NB4 (cell line): ENCODE measurements around the gene ARL2.
"Not testable (repeated sequence)": the region's sequence is repeated elsewhere in the genome, so short reads cannot be mapped to it uniquely, and the experiment has no call there.

Experiments
- DNase-seq: peaks from one replicate; pipeline ENCODE4 v3.0.0; 2010; ENCODE audit warnings: low read depth
- H3K4me3 ChIP-seq: one replicate; pipeline ENCODE4 v1.5.1; 2011; ENCODE audit warnings: mild to moderate bottlenecking, low read depth, low read length, moderate library complexity
- MYC ChIP-seq: IDR thresholded peaks from 2 replicates; pipeline ENCODE4 v1.6.1; 2011; ENCODE audit warnings: low read depth, low read length
- POLR2A ChIP-seq: IDR thresholded peaks from 2 replicates; pipeline ENCODE4 v1.6.1; 2011; ENCODE audit warnings: mild to moderate bottlenecking; ENCODE audit not compliant: insufficient read length; ENCODE audit errors: extremely low read depth
- TF ChIP-seq, protein P1 (sequence below): IDR thresholded peaks from one replicate; pipeline ENCODE4 v1.5.1; 2012; ENCODE audit warnings: low read depth, low read length
- TF ChIP-seq, protein P2 (sequence below): IDR thresholded peaks from 2 replicates; pipeline ENCODE4 v1.6.1; 2011; ENCODE audit warnings: low read depth, low read length

The ARL2 gene

DNA sequence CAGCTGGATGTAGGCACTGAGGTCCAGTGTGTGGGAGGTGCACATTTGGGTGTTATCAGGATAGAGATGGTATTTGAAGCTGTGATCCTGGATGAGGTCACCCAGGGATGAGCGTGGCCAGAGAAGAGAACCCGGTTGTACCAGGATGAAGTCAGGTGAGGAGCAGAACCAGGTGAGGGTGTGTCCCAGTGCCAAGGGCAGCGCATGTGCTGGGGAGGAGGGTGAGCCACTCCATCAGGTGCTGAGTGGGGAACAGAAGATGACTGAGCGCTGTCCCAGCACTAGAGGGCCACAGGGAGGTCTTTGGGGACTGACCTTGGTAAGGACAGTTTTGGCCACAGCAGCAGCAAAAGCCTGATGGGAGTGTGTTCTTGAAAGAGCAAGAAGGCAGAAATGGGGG, 2.7 kb downstream of the ARL2 start:
- H3K4me3 ChIP-seq = no peak overlapping the region
- DNase-seq = peak; percentile 38
- TF ChIP-seq, protein P1, sequence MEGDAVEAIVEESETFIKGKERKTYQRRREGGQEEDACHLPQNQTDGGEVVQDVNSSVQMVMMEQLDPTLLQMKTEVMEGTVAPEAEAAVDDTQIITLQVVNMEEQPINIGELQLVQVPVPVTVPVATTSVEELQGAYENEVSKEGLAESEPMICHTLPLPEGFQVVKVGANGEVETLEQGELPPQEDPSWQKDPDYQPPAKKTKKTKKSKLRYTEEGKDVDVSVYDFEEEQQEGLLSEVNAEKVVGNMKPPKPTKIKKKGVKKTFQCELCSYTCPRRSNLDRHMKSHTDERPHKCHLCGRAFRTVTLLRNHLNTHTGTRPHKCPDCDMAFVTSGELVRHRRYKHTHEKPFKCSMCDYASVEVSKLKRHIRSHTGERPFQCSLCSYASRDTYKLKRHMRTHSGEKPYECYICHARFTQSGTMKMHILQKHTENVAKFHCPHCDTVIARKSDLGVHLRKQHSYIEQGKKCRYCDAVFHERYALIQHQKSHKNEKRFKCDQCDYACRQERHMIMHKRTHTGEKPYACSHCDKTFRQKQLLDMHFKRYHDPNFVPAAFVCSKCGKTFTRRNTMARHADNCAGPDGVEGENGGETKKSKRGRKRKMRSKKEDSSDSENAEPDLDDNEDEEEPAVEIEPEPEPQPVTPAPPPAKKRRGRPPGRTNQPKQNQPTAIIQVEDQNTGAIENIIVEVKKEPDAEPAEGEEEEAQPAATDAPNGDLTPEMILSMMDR = peak; percentile 20
- no peak for TF ChIP-seq POLR2A

DNA sequence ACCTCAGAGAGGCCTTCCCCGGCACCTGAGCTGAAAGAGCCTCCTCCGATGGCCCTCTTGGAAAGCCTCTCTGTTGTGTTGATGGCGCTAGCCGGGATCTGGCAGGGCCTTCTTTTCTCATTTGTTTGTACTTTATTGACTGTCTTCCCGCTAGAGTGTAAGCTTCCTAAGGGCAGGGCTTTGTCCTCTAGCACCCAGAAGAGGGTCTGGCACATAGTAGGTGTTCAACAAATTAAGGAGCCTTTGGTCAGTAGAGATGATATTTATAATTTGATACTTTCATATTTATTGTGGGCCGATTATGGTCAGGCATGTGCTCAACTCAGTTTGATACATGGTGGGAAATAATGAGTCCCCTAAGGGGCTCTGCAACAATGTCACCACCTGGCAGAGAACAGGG, 4.0 kb downstream of the ARL2 start:
- H3K4me3 ChIP-seq = no peak overlapping the region
- DNase-seq = no peak
- TF ChIP-seq POLR2A = no peak
- no peak for TF ChIP-seq MYC
- TF ChIP-seq, protein P1 = no peak
- TF ChIP-seq, protein P2, sequence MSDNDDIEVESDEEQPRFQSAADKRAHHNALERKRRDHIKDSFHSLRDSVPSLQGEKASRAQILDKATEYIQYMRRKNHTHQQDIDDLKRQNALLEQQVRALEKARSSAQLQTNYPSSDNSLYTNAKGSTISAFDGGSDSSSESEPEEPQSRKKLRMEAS = no peak

DNA sequence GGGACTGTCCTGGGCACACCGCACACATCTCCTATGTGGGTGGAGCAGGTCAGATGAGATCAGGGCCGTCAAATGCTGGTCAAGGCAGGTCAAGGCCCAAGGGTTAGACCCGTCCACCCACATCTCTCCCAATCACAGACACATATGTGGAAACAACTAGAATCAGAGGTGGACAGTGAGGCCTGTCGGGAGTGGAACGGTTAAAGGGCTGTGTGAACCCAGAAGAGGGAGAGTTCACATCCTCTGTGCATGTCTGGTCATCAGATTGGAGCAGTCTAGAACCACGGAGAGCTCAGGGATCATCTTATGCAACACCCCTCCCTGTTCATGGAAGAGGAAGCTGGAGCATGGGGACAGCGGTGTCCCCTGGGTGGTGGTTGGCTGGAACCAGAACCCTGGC, 5.9 kb downstream of the ARL2 start:
- H3K4me3 ChIP-seq = no peak overlapping the region
- DNase-seq = no peak
- no peak for TF ChIP-seq MYC
- TF ChIP-seq POLR2A = no peak
- TF ChIP-seq, protein P1 = no peak
- TF ChIP-seq, protein P2 = no peak

DNA sequence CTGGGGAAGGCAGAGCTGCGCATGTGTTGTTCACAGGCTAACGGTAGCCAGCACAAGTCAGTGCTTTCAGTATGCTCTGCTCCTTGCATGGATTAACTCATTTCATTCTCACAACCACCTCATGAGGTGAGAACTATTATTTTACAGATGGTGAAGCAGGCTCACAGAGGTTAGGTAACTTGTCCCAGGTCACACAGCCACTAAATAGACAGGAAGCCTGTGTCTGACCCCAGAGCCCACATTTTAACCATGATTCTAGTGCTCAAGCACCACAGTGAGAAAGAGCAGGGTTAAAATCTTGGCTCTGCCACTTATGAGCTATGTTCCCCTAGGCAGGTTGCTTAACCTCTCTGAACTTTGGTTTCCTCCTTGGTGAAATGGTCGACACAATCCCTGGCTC, 7.0 kb downstream of the ARL2 start:
- peak; percentile 43 for DNase-seq
- H3K4me3 ChIP-seq = no peak overlapping the region
- TF ChIP-seq, protein P2 = no peak
- TF ChIP-seq POLR2A (no peak), MYC (no peak)
- TF ChIP-seq, protein P1 = no peak

DNA sequence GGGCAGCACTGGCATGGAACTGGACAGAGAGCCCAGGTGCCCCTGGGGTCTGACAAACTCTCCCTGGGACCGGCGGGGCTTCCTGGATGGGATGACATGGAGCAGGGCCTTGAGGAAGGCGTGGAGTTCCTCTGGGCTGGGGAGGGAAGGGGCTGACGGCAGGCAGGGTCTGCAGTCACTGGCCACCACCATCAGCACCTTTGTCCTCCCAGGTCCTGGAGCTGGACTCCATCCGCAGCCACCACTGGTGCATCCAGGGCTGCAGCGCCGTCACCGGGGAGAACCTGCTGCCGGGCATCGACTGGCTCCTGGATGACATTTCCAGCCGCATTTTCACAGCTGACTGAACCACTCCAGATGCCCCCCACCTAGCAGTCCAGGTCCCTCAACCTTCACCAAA, 7.5 kb downstream of the ARL2 start:
- no peak for DNase-seq
- H3K4me3 ChIP-seq = no peak overlapping the region
- TF ChIP-seq, protein P2 = no peak
- TF ChIP-seq MYC = no peak
- TF ChIP-seq, protein P1 = no peak
- TF ChIP-seq POLR2A = no peak

DNA sequence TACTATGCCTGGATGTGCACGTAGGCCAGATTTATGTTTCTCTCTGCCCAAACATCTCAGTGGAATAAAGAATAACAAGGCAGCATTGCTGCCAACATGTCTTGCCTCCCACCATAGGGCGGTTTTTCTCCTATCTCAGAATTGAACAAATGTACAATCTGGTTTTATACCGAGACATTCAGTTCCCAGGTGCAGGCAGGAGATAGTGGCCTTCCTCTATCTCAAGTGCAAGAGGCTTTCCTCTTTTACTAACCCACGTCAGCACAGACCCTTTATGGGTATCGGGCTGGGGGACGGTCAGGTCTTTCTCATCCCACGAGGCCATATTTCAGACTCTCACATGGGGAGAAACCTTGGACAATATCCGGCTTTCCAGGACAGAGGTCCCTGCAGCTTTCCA, 9.5 kb downstream of the ARL2 start:
- DNase-seq, H3K4me3 ChIP-seq: not testable (repeated sequence)

DNA sequence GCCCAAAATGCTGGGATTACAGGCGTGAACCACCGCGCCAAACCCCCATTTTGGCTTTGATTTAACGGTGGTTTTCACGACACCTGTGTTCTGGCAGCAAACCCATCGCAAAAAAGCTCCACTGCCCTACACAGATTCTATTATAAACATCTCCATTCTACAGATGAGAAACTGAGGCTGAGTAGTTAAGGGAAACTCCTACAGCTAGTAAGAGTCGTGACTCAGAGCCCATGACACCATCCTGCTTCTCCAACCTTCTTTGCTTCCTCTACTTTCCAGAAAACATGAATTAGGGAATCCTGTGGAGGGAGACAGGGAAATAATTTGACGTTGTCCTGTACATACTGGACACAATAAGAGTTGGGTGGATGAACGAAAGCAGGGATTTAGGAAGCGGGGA, 12.8 kb downstream of the ARL2 start:
- peak overlapping the region; percentile 63 for H3K4me3 ChIP-seq
- DNase-seq = no peak
- TF ChIP-seq, protein P1 = no peak
